SK-N-SH treated with all-trans-retinoic acid at 6 μM for 48 hours (cell line): ENCODE results near the gene PNPLA7.

Experiments
- ATAC-seq: fragments of 200-7000 bp; cut with Tn5 transposase; 3 replicates; pipeline ENCODE4 v1.9.1; 2020; ENCODE audit warnings: mild to moderate bottlenecking, moderate library complexity
- BACH2 ChIP-seq: fragments of 250-450 bp; sonication (Bioruptor Pico); IDR thresholded peaks from 2 replicates; pipeline ENCODE4 v1.9.0; 2021; ENCODE audit warnings: mild to moderate bottlenecking, borderline replicate concordance
- CSDC2 ChIP-seq: fragments of 250-450 bp; sonication (Bioruptor Pico); IDR thresholded peaks from 2 replicates; pipeline ENCODE4 v1.5.0; 2020; ENCODE audit warnings: mild to moderate bottlenecking, moderate library complexity
- CSRNP3 ChIP-seq: fragments of 250-450 bp; sonication (Bioruptor Pico); IDR thresholded peaks from 2 replicates; pipeline ENCODE4 v1.5.1; 2021; ENCODE audit warnings: mild to moderate bottlenecking, moderate library complexity
- ESRRG ChIP-seq: fragments of 250-450 bp; sonication (Bioruptor Pico); IDR thresholded peaks from 2 replicates; pipeline ENCODE4 v1.6.1; 2021; ENCODE audit warnings: mild to moderate bottlenecking
- OSR1 ChIP-seq: fragments of 250-450 bp; sonication (Bioruptor Pico); IDR thresholded peaks from 2 replicates; pipeline ENCODE4 v1.8.0; 2022; ENCODE audit warnings: moderate library complexity, mild to moderate bottlenecking, inconsistent platforms
- RARB ChIP-seq: fragments of 250-450 bp; sonication (Bioruptor Pico); IDR thresholded peaks from 2 replicates; pipeline ENCODE4 v1.8.0; 2021; ENCODE audit warnings: mild to moderate bottlenecking, moderate library complexity
- TCF4 ChIP-seq: fragments of 250-450 bp; sonication (Bioruptor Pico); IDR thresholded peaks from 2 replicates; pipeline ENCODE4 v1.8.0; 2021; ENCODE audit warnings: mild to moderate bottlenecking, moderate library complexity, borderline replicate concordance
- TOX ChIP-seq: fragments of 250-450 bp; sonication (Bioruptor Pico); IDR thresholded peaks from 2 replicates; pipeline ENCODE4 v1.8.0; 2021; ENCODE audit warnings: mild to moderate bottlenecking, moderate library complexity, borderline replicate concordance
- TSHZ2 ChIP-seq: fragments of 250-450 bp; sonication (Bioruptor Pico); IDR thresholded peaks from 2 replicates; pipeline ENCODE4 v1.5.0; 2020; ENCODE audit warnings: mild to moderate bottlenecking, moderate library complexity
- ZC3H10 ChIP-seq: fragments of 250-450 bp; sonication (Bioruptor Pico); IDR thresholded peaks from 2 replicates; pipeline ENCODE4 v1.5.1; 2021; ENCODE audit warnings: mild to moderate bottlenecking, moderate library complexity
- ZFP3 ChIP-seq: fragments of 250-450 bp; sonication (Bioruptor Pico); IDR thresholded peaks from 2 replicates; pipeline ENCODE4 v1.5.0; 2020; ENCODE audit warnings: mild to moderate bottlenecking, moderate library complexity
- ZFP30 ChIP-seq: fragments of 450-650 bp; formaldehyde crosslinking; IDR thresholded peaks from 2 replicates; pipeline ENCODE4 v1.5.0; 2022; ENCODE audit warnings: mild to moderate bottlenecking, moderate library complexity
- ZNF70 ChIP-seq: fragments of 450-650 bp; formaldehyde crosslinking; IDR thresholded peaks from 2 replicates; pipeline ENCODE4 v1.5.0; 2020; ENCODE audit warnings: mild to moderate bottlenecking, moderate library complexity
- ZNF8 ChIP-seq: fragments of 450-650 bp; formaldehyde crosslinking; IDR thresholded peaks from 2 replicates; pipeline ENCODE4 v1.5.0; 2020; ENCODE audit warnings: mild to moderate bottlenecking, moderate library complexity
- TF ChIP-seq, protein P1 (sequence below): fragments of 250-450 bp; sonication (Bioruptor Pico); IDR thresholded peaks from 2 replicates; pipeline ENCODE4 v1.8.0; 2020; ENCODE audit warnings: mild to moderate bottlenecking, moderate library complexity, borderline replicate concordance
- TF ChIP-seq, protein P2 (sequence below): fragments of 250-450 bp; sonication (Bioruptor Pico); IDR thresholded peaks from 2 replicates; pipeline ENCODE4 v1.5.1; 2020; ENCODE audit warnings: low read depth, mild to moderate bottlenecking, moderate library complexity
- TF ChIP-seq, protein P3 (sequence below): fragments of 250-450 bp; sonication (Bioruptor Pico); IDR thresholded peaks from 2 replicates; pipeline ENCODE4 v1.8.0; 2021; ENCODE audit warnings: low read depth, mild to moderate bottlenecking, moderate library complexity, borderline replicate concordance

Gene PNPLA7

GRCh38 chr9:137545123-137545522 lies 5.1 kb downstream of the PNPLA7 start (continued):
- TF ChIP-seq TSHZ2 (CRISPR knock-in tag), result no peak
- TF ChIP-seq BACH2 (CRISPR knock-in tag), result no peak
- TF ChIP-seq, protein P1, sequence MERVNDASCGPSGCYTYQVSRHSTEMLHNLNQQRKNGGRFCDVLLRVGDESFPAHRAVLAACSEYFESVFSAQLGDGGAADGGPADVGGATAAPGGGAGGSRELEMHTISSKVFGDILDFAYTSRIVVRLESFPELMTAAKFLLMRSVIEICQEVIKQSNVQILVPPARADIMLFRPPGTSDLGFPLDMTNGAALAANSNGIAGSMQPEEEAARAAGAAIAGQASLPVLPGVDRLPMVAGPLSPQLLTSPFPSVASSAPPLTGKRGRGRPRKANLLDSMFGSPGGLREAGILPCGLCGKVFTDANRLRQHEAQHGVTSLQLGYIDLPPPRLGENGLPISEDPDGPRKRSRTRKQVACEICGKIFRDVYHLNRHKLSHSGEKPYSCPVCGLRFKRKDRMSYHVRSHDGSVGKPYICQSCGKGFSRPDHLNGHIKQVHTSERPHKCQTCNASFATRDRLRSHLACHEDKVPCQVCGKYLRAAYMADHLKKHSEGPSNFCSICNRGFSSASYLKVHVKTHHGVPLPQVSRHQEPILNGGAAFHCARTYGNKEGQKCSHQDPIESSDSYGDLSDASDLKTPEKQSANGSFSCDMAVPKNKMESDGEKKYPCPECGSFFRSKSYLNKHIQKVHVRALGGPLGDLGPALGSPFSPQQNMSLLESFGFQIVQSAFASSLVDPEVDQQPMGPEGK (CRISPR knock-in tag), result no peak
- TF ChIP-seq ZFP30 (CRISPR knock-in tag), result no peak

DNA sequence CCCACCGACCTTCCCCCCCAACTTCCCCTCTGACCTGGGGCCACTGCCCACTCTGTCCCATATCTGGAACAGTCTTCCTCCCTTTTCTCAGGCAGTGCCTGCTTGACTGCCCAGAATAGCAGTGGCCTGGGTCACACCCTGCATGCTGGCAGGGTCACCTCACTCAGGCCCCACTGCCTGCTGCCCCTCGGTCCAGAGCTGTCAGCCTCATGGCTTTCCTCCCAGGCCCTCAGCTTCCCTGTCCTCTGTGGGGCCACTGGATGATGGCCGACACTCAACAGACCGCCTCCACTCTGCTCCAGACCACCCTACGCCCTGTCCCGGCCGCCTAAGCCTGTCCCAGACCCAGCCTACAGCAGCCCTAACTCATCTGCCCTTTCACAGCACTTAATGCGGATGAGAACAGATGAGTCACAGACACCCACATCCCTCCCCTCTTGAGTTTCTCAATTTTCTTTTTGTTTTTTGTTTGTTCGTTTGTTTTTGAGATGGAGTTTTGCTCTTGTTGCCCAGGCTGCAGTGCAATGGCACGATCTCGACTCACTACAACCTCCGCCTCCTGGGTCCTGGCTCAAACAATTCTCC lies 5.9 kb downstream of the PNPLA7 start:
- no peak for ATAC-seq
- TF ChIP-seq CSDC2 (no peak), RARB (CRISPR knock-in tag) (no peak), ZFP30 (CRISPR knock-in tag) (no peak)

GRCh38 chr9:137543237-137543963 lies 6.8 kb downstream of the PNPLA7 start:
- TF ChIP-seq ZNF70 (CRISPR knock-in tag) (no peak), ZC3H10 (CRISPR knock-in tag) (no peak), ESRRG (CRISPR knock-in tag) (no peak), CSDC2 (no peak), ZFP30 (CRISPR knock-in tag) (no peak), OSR1 (CRISPR knock-in tag) (no peak)
- TF ChIP-seq, protein P2, sequence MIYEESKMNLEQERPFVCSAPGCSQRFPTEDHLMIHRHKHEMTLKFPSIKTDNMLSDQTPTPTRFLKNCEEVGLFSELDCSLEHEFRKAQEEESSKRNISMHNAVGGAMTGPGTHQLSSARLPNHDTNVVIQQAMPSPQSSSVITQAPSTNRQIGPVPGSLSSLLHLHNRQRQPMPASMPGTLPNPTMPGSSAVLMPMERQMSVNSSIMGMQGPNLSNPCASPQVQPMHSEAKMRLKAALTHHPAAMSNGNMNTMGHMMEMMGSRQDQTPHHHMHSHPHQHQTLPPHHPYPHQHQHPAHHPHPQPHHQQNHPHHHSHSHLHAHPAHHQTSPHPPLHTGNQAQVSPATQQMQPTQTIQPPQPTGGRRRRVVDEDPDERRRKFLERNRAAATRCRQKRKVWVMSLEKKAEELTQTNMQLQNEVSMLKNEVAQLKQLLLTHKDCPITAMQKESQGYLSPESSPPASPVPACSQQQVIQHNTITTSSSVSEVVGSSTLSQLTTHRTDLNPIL (CRISPR knock-in tag), result no peak
- TF ChIP-seq, protein P1 (CRISPR knock-in tag), result no peak
- no peak for ATAC-seq

DNA sequence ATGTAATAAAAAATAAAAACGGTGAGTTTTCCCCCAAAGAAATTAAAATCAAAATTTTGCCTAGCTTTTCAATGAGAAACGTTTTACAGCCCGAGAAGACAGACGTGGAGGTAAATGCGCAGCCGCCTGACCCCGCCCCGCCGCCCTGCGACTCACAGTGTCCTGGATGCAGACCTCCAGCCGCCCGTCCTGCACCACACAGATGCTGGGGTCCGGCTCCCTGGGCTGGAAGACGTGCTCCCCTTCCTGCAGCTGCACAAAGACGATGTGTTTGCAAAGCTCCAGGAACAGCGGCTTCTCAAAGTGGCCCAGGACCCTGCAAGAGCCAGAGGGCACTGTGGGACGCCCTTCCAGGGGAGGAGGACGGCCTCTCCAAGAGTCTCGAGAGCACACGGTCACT lies 7.7 kb downstream of the PNPLA7 start:
- no peak for TF ChIP-seq TOX

GRCh38 chr9:137540536-137540935 lies 9.7 kb downstream of the PNPLA7 start:
- no peak for ATAC-seq
- TF ChIP-seq ZNF70 (CRISPR knock-in tag) (no peak), OSR1 (CRISPR knock-in tag) (no peak), TCF4 (CRISPR knock-in tag) (no peak), ZFP30 (CRISPR knock-in tag) (no peak), ZNF8 (CRISPR knock-in tag) (no peak), CSRNP3 (CRISPR knock-in tag) (no peak), RARB (CRISPR knock-in tag) (no peak), ESRRG (CRISPR knock-in tag) (no peak), ZFP3 (CRISPR knock-in tag) (no peak)
- TF ChIP-seq, protein P3, sequence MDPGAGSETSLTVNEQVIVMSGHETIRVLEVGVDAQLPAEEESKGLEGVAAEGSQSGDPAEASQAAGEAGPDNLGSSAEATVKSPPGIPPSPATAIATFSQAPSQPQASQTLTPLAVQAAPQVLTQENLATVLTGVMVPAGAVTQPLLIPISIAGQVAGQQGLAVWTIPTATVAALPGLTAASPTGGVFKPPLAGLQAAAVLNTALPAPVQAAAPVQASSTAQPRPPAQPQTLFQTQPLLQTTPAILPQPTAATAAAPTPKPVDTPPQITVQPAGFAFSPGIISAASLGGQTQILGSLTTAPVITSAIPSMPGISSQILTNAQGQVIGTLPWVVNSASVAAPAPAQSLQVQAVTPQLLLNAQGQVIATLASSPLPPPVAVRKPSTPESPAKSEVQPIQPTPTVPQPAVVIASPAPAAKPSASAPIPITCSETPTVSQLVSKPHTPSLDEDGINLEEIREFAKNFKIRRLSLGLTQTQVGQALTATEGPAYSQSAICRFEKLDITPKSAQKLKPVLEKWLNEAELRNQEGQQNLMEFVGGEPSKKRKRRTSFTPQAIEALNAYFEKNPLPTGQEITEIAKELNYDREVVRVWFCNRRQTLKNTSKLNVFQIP (CRISPR knock-in tag), result no peak
- TF ChIP-seq, all 23 proteins: peak for 0

More for the DNA sequence above, 7.7 kb downstream of the PNPLA7 start:
- no peak for ATAC-seq
